ENCODE measurements around the gene SORBS1. TPM values are rescaled to one million over a fixed set of nuclear protein-coding genes. Genes with fewer than 3 reads are reported as not detected.

Gene SORBS1
- total and polyA plus RNA-seq, 8 donors, result 34.4 to 713 (median 168) TPM

GRCh38 chr10:95438781-95439180 is 122.4 kb downstream of the SORBS1 start:
- Histone ChIP-seq H3K4me3 (no peak overlapping the region), H3K4me1 (peaks cover 7 to 94% (median 56%) of the 10 kb centered on the region in 4 donors)

GRCh38 chr10:95437669-95438068 is 123.5 kb downstream of the SORBS1 start:
- H3K27me3 ChIP-seq, result no peaks in the 10 kb centered on the region
- peak overlapping the region in 4 of 5 donors; percentile 2 to 95 (median 78) for H3K27ac ChIP-seq
- WGBS, 5 donors, result 66 to 82% (median 69%) methylated on average over 7 of the region's 7 CpGs
- H3K4me3 ChIP-seq, result no peak overlapping the region
- H3K36me3 ChIP-seq, result peaks cover 20 to 71% (median 57%) of the 10 kb centered on the region in 4 donors
- no peak for DNase-seq
- intact Hi-C loops (cut with DNase I; ENCODE audit: low total_unique reads), result no loop called here
- TF ChIP-seq POLR2AphosphoS5 (IDR thresholded peaks at IDR 0.05) (no peak), EP300 (IDR thresholded peaks at IDR 0.05) (no peak), POLR2A (IDR thresholded peaks at IDR 0.05) (no peak), CTCF (IDR thresholded peaks at IDR 0.05) (no peak)
- peaks cover 7 to 94% (median 60%) of the 10 kb centered on the region in 4 donors for H3K4me1 ChIP-seq
- H3K9me3 ChIP-seq, result no peaks in the 10 kb centered on the region

More at GRCh38 chr10:95438781-95439180, 122.4 kb downstream of the SORBS1 start:
- Histone ChIP-seq H3K36me3 (peaks cover 20 to 60% (median 49%) of the 10 kb centered on the region in 4 donors), H3K9me3 (no peaks in the 10 kb centered on the region), H3K27ac (peak overlapping the region in 4 of 5 donors; percentile 28 to 95 (median 78)), H3K27me3 (no peaks in the 10 kb centered on the region)
- intact Hi-C loops (cut with DNase I; ENCODE audit: low total_unique reads), result no loop called here
- no peak for DNase-seq
- TF ChIP-seq POLR2A (IDR thresholded peaks at IDR 0.05), result no peak
- TF ChIP-seq POLR2AphosphoS5 (IDR thresholded peaks at IDR 0.05), result no peak
- TF ChIP-seq EP300 (IDR thresholded peaks at IDR 0.05), result no peak
- TF ChIP-seq CTCF (IDR thresholded peaks at IDR 0.05), result no peak
- WGBS, 5 donors, result 88 to 96% (median 93%) methylated on average over 2 of the region's 2 CpGs

- Histone ChIP-seq H3K36me3 (peaks cover 20 to 77% (median 70%) of the 10 kb centered on the region in 4 donors), H3K27ac (peak overlapping the region in 4 of 5 donors; percentile 47 to 95 (median 66)), H3K9me3 (no peaks in the 10 kb centered on the region), H3K4me1 (peaks cover 20 to 94% (median 64%) of the 10 kb centered on the region in 4 donors), H3K27me3 (no peaks in the 10 kb centered on the region), H3K4me3 (no peak overlapping the region)
- intact Hi-C loops (cut with DNase I; ENCODE audit: low total_unique reads), result no loop called here
- DNase-seq, result no peak
- no peak for TF ChIP-seq EP300 (IDR thresholded peaks at IDR 0.05)
- no peak for TF ChIP-seq POLR2AphosphoS5 (IDR thresholded peaks at IDR 0.05)
- no peak for TF ChIP-seq CTCF (IDR thresholded peaks at IDR 0.05)
- TF ChIP-seq POLR2A (IDR thresholded peaks at IDR 0.05), result no peak
- 83 to 90% (median 86%) methylated on average over 7 to 13 of the region's 13 CpGs for WGBS, 5 donors
Measured at GRCh38 chr10:95435548-95436279, 125.5 kb downstream of the SORBS1 start.

GRCh38 chr10:95434583-95434982 is 126.6 kb downstream of the SORBS1 start:
- peaks cover 19 to 78% (median 71%) of the 10 kb centered on the region in 4 donors for H3K36me3 ChIP-seq
- no peak overlapping the region for H3K4me3 ChIP-seq
- TF ChIP-seq CTCF (IDR thresholded peaks at IDR 0.05), result no peak
- TF ChIP-seq POLR2A (IDR thresholded peaks at IDR 0.05), result no peak
- no peak for TF ChIP-seq POLR2AphosphoS5 (IDR thresholded peaks at IDR 0.05)
- no peak for TF ChIP-seq EP300 (IDR thresholded peaks at IDR 0.05)
- H3K27me3 ChIP-seq, result no peaks in the 10 kb centered on the region
- DNase-seq, result no peak
- peak overlapping the region in 4 of 5 donors; percentile 47 to 95 (median 66) for H3K27ac ChIP-seq
- intact Hi-C loops (cut with DNase I; ENCODE audit: low total_unique reads), result loop anchor here (5.0 kb wide), 1 partner anchor 168 kb away; no protein-coding TSS in a partner anchor
- WGBS, 5 donors, result 75 to 84% (median 82%) methylated on average over 9 of the region's 9 CpGs
- H3K9me3 ChIP-seq, result no peaks in the 10 kb centered on the region
- H3K4me1 ChIP-seq, result peaks cover 24 to 93% (median 67%) of the 10 kb centered on the region in 4 donors
